Pancreas (tissue), 10 donors: ENCODE results near the gene FTO. TPM values are rescaled to one million over a fixed set of nuclear protein-coding genes. Genes with fewer than 3 reads are reported as not detected.

Experiments
- ATAC-seq, 4 donors: fragments of 200-7000 bp; cut with Tn5 transposase; one replicate each; pipeline versions ENCODE4 v1.8.0 to v1.9.1; 2020; ENCODE audit warnings: mild to moderate bottlenecking in 4 of 4, moderate library complexity in 4 of 4
- DNase-seq, 6 donors: peaks; one replicate each; pipeline ENCODE4 v3.0.0-alpha.2; 2020
- FAIRE-seq: peaks from 2 replicates; lab custom pipeline; 2012; peaks lifted over from hg19 to GRCh38; lab: Jason Lieb, UNC
- H3K27ac ChIP-seq, 4 donors: fragments of 200-600 bp; sonication (generic); 1 replicate in 3 of 4; 2 replicates in 1 of 4; pipeline versions ENCODE4 v1.5.0 to v1.8.0; 2020
- H3K27me3 ChIP-seq, 4 donors: fragments of 200-600 bp; one replicate each; pipeline ENCODE4 v1.8.0; 2021
- H3K36me3 ChIP-seq, 3 donors: fragments of 200-600 bp; sonication (generic) in 1 of 3; one replicate each; pipeline versions ENCODE4 v1.5.0 to v1.8.0; 2020 to 2021
- H3K4me1 ChIP-seq, 3 donors: fragments of 200-600 bp; one replicate each; pipeline ENCODE4 v1.8.0; 2021
- H3K4me3 ChIP-seq, 4 donors: fragments of 200-600 bp; sonication (generic) in 2 of 4; one replicate each; pipeline versions ENCODE4 v1.5.0 to v1.8.0; 2020 to 2021
- H3K9me3 ChIP-seq, 4 donors: fragments of 200-600 bp; one replicate each; pipeline ENCODE4 v1.8.0; 2021
- WGBS, 2 donors: extraction: QIAGEN DNeasy Blood & Tissue Kit; methylation state at CpG; one replicate each; pipeline ENCODE4 v1.1.7; 2013; 5-methylcytosine and 5-hydroxymethylcytosine counted together
- intact Hi-C, 3 donors: fragments of 100-400 bp; cut with DNase I; formaldehyde crosslinking; loops; one replicate each; pipeline versions ENCODE4 v1.11.1 to v1.14.2; 2022
- polyA plus RNA-seq, 2 donors: library from polyadenylated mRNA; stranded (reverse); fragments of 200-250 nt; gene quantifications; one replicate each; pipeline ENCODE4 v1.2.3, GENCODE V29; 2013
- total RNA-seq, 6 donors: library from RNA; stranded (reverse); fragmentation: NEBNext Ultra II Directional in 4 of 6; extraction: Animal tissue kit (Norgen Biotek cat#: 25700) in 4 of 6; gene quantifications; one replicate each; pipeline versions ENCODE4 v1.2.1 to v1.2.4, GENCODE V29; 2021 to 2023
- TF ChIP-seq, protein P1 (sequence below), 4 donors: fragments of 200-600 bp; sonication (generic) in 3 of 4; IDR thresholded peaks; one replicate each; pipeline versions ENCODE4 v1.5.0 to v1.8.0; 2021; ENCODE audit warnings: antibody characterized with exemption in 4 of 4
- donor health status: healthy with polysubstance abuse.
- donor health status: DM: no; HTN: no; CAD: no; lungs with moderate emphysema.
- donor health status: DM: no; HTN: no; CAD: no.
- donor health status: control.
- donor health status: control.
- donor health status: Bipolar disorder and iron deficiency.
- donor health status: DM: yes; HTN: yes; CAD: no.
- donor health status: DM: no; HTN: no; CAD: no.
- donor health status: DM: no; HTN: no; CAD: no.
- donor health status: DM: yes; HTN: yes; CAD: no.

Gene FTO
- total and polyA plus RNA-seq, 8 donors = 7.6 to 45.0 (median 31.7) TPM

GRCh38 chr16:53924331-53925106 is 220.6 kb downstream of the FTO start:
- FAIRE-seq (no peak), DNase-seq (no peak), ATAC-seq (no peak)
- Histone ChIP-seq H3K36me3 (no peaks in the 10 kb centered on the region), H3K4me1 (no peaks in the 10 kb centered on the region), H3K27ac (no peak overlapping the region), H3K27me3 (no peaks in the 10 kb centered on the region), H3K4me3 (no peak overlapping the region), H3K9me3 (no peaks in the 10 kb centered on the region)
- WGBS, 2 donors = 87 to 88% methylated on average over 8 of the region's 8 CpGs
- TF ChIP-seq, protein P1, sequence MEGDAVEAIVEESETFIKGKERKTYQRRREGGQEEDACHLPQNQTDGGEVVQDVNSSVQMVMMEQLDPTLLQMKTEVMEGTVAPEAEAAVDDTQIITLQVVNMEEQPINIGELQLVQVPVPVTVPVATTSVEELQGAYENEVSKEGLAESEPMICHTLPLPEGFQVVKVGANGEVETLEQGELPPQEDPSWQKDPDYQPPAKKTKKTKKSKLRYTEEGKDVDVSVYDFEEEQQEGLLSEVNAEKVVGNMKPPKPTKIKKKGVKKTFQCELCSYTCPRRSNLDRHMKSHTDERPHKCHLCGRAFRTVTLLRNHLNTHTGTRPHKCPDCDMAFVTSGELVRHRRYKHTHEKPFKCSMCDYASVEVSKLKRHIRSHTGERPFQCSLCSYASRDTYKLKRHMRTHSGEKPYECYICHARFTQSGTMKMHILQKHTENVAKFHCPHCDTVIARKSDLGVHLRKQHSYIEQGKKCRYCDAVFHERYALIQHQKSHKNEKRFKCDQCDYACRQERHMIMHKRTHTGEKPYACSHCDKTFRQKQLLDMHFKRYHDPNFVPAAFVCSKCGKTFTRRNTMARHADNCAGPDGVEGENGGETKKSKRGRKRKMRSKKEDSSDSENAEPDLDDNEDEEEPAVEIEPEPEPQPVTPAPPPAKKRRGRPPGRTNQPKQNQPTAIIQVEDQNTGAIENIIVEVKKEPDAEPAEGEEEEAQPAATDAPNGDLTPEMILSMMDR (IDR thresholded peaks at IDR 0.05) = no peak
- intact Hi-C loops = no loop called here

GRCh38 chr16:53925107-53925410 is 221.1 kb downstream of the FTO start:
- no peak for FAIRE-seq
- no peaks in the 10 kb centered on the region for H3K4me1 ChIP-seq

DNA sequence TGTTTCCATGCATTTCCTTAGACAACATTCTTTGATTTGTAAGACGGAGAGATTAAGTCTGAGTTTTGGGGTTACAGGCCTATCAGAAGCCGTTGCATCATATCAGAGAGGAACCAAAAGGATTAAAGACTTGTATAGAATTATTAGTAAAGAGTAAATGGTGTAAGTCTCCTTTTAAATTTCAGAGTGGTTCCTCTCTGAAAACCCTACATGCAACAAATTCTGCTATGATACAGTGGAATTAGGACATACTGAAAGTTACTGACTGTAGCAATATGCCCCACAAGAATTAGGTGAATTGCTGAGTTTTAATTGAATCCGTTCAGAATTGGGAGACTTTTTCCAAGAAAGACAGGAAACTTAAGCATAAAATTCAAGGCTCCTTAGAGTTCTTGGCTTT is 221.6 kb downstream of the FTO start:
- intact Hi-C loops = no loop called here
- H3K36me3 ChIP-seq = no peaks in the 10 kb centered on the region
- no peaks in the 10 kb centered on the region for H3K4me1 ChIP-seq
- H3K9me3 ChIP-seq = no peaks in the 10 kb centered on the region
- TF ChIP-seq, protein P1 (IDR thresholded peaks at IDR 0.05) = no peak
- H3K27ac ChIP-seq = no peak overlapping the region
- no peak for FAIRE-seq
- no peak for DNase-seq
- no peak for ATAC-seq
- WGBS, 2 donors = 90% methylated on average over 3 of the region's 3 CpGs
- no peaks in the 10 kb centered on the region for H3K27me3 ChIP-seq
- H3K4me3 ChIP-seq = no peak overlapping the region

More at GRCh38 chr16:53925107-53925410, 221.1 kb downstream of the FTO start:
- TF ChIP-seq, protein P1 (IDR thresholded peaks at IDR 0.05) = no peak
- intact Hi-C loops = no loop called here
- H3K27ac ChIP-seq = no peak overlapping the region
- no peak for ATAC-seq
- DNase-seq = no peak
- WGBS, 2 donors = 92% methylated on average over 1 of the region's 1 CpG
- H3K9me3 ChIP-seq = no peaks in the 10 kb centered on the region
- no peaks in the 10 kb centered on the region for H3K27me3 ChIP-seq
- no peaks in the 10 kb centered on the region for H3K36me3 ChIP-seq
- no peak overlapping the region for H3K4me3 ChIP-seq

DNA sequence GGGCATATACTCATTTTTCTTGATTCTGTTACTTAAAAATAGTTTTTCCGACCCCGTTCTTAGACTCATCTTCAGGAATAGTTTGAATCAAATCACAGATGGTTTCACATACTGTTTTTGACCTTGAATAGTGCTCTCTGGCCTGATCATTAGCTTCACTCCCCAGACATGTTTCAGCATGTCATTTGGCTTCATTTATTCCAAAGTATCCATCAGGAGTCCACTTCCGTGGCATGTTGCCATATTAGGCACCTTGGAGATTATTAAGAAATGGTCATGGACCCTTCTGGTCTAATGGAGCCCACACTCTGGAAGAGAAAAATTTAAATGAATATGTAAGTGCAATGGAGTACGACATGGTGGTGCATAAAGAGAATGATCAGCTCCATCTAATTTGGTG is 222.3 kb downstream of the FTO start:
- Histone ChIP-seq H3K9me3 (no peaks in the 10 kb centered on the region), H3K36me3 (no peaks in the 10 kb centered on the region), H3K4me3 (no peak overlapping the region), H3K27ac (no peak overlapping the region), H3K27me3 (no peaks in the 10 kb centered on the region), H3K4me1 (no peaks in the 10 kb centered on the region)
- WGBS, 2 donors = 90% methylated on average over 4 of the region's 4 CpGs
- intact Hi-C loops = no loop called here
- TF ChIP-seq, protein P1 (IDR thresholded peaks at IDR 0.05) = no peak
- ATAC-seq (no peak), DNase-seq (no peak), FAIRE-seq (no peak)

DNA sequence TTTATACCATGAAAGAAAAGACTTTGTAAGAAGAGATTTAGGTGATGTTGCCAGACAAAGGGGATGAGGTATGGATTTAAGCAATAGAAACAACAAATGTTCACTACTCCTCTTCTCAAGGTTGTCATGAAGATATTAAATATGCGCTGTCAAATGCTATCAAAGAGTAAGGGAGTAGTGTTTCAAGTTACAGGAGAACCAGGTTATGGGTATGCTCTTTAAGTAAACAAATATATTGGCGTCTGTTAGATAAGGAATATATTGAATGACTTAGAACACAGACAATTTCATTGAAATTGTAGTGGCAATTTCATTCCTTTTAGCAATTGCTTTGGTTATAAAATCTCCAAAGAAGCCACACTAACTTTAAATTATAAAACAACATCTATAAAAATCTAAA is 229.0 kb downstream of the FTO start:
- Histone ChIP-seq H3K9me3 (no peaks in the 10 kb centered on the region), H3K4me1 (peaks cover 0 to 5% (median 3%) of the 10 kb centered on the region in 3 donors), H3K27ac (no peak overlapping the region), H3K4me3 (no peak overlapping the region), H3K27me3 (no peaks in the 10 kb centered on the region), H3K36me3 (peaks cover 0 to 4% (median 0%) of the 10 kb centered on the region in 3 donors)
- ATAC-seq (no peak), DNase-seq (no peak), FAIRE-seq (no peak)
- WGBS, 2 donors = 24 to 36% methylated on average over 2 of the region's 2 CpGs
- intact Hi-C loops = no loop called here
- TF ChIP-seq, protein P1 (IDR thresholded peaks at IDR 0.05) = no peak
